IMR-90 (cell line): ENCODE measurements around the gene SF3B1. TPM values are rescaled to one million over a fixed set of nuclear protein-coding genes. Genes with fewer than 3 reads are reported as not detected.
A peak's percentile ranks its signal among the peaks of the same experiment; 100 is the strongest.

Experiments
- ATAC-seq: fragments of 200-7000 bp; cut with Tn5 transposase; 2 replicates; pipeline ENCODE4 v1.9.1; 2020; ENCODE audit warnings: low read depth, mild to moderate bottlenecking, moderate library complexity
- BruUV-seq: library from RNA; stranded (reverse); fragments of 400-500 nt; replicated peaks from 2 replicates; lab custom pipeline; 2021; lab: Mats Ljungman, UMichigan
- CTCF ChIA-PET: fragments of 300-600 bp; formaldehyde crosslinking; extraction: SDS; loops from one replicate; lab custom pipeline; 2021; ENCODE audit warnings: antibody characterized with exemption; lab: Yijun Ruan, JAX
- POLR2A ChIA-PET: fragments of 300-600 bp; sonication (Branson Sonifier 250); formaldehyde crosslinking; loops from one replicate; lab custom pipeline; 2022; ENCODE audit warnings: antibody characterized with exemption; ENCODE audit not compliant: unreplicated experiment; lab: Charles Lee
- DNase-seq: peaks from one replicate; pipeline ENCODE4 v3.0.0; 2013
- H2AFZ ChIP-seq: replicated peaks from 2 replicates; pipeline ENCODE3; 2013; ENCODE audit warnings: low read length, mild to moderate bottlenecking; ENCODE audit not compliant: poor library complexity
- H2AK5ac ChIP-seq: 2 replicates; pipeline ENCODE4 v1.6.1; 2013; ENCODE audit warnings: low read depth, low read length, inconsistent platforms
- H2AK9ac ChIP-seq: replicated peaks from 2 replicates; pipeline ENCODE3; 2013; ENCODE audit warnings: mild to moderate bottlenecking, low read depth, low read length, moderate library complexity; ENCODE audit not compliant: poor library complexity
- H2BK120ac ChIP-seq: 2 replicates; pipeline ENCODE4 v1.6.1; 2013; ENCODE audit warnings: low read depth, low read length, inconsistent platforms
- H2BK15ac ChIP-seq: 3 replicates; pipeline ENCODE4 v1.6.1; 2013; ENCODE audit warnings: low read depth, low read length, inconsistent platforms
- H2BK20ac ChIP-seq: 2 replicates; pipeline ENCODE4 v1.6.1; 2013; ENCODE audit warnings: low read depth, mild to moderate bottlenecking, inconsistent platforms, low read length, moderate library complexity
- H2BK5ac ChIP-seq: 2 replicates; pipeline ENCODE4 v1.6.1; 2013; ENCODE audit warnings: mild to moderate bottlenecking, low read depth, low read length, inconsistent platforms; ENCODE audit not compliant: poor library complexity, severe bottlenecking
- H3K14ac ChIP-seq: replicated peaks from 2 replicates; pipeline ENCODE4 v1.6.1; 2013; ENCODE audit warnings: low read depth, low read length, inconsistent platforms
- H3K18ac ChIP-seq: 2 replicates; pipeline ENCODE4 v1.6.1; 2013; ENCODE audit warnings: low read depth, low read length, control low read depth
- H3K23ac ChIP-seq: 2 replicates; pipeline ENCODE4 v1.6.1; 2013; ENCODE audit warnings: low read depth, low read length, inconsistent platforms
- H3K27ac ChIP-seq: 2 replicates; pipeline ENCODE4 v1.5.1; 2013; ENCODE audit warnings: mild to moderate bottlenecking, control low read depth, low read length; ENCODE audit not compliant: insufficient read depth
- H3K27me3 ChIP-seq: 2 replicates; pipeline ENCODE4 v1.6.1; 2013; ENCODE audit warnings: low read length; ENCODE audit not compliant: control insufficient read depth, insufficient read depth
- H3K36me3 ChIP-seq: 2 replicates; pipeline ENCODE4 v1.6.1; 2013; ENCODE audit warnings: low read length, mixed read lengths; ENCODE audit not compliant: control insufficient read depth, insufficient read depth
- H3K4ac ChIP-seq: 2 replicates; pipeline ENCODE4 v1.6.1; 2013; ENCODE audit warnings: low read depth, low read length, inconsistent platforms
- H3K4me1 ChIP-seq: 2 replicates; pipeline ENCODE4 v1.6.1; 2013; ENCODE audit warnings: low read length, mixed read lengths; ENCODE audit not compliant: control insufficient read depth, insufficient read depth
- H3K4me2 ChIP-seq: 2 replicates; pipeline ENCODE4 v1.6.1; 2013; ENCODE audit warnings: low read depth, mild to moderate bottlenecking, control low read depth, low read length, moderate library complexity
- H3K4me3 ChIP-seq: 2 replicates; pipeline ENCODE4 v1.5.1; 2013; ENCODE audit warnings: low read depth, mild to moderate bottlenecking, control low read depth, low read length, moderate library complexity; ENCODE audit not compliant: insufficient read depth
- H3K56ac ChIP-seq: 2 replicates; pipeline ENCODE4 v1.6.1; 2013; ENCODE audit warnings: low read length, inconsistent platforms; ENCODE audit not compliant: insufficient read depth; ENCODE audit errors: extremely low read depth
- H3K79me1 ChIP-seq, 2 experiments: 2 replicates each; pipeline ENCODE4 v1.6.1; 2013; ENCODE audit warnings: low read length in 2 of 2, inconsistent platforms in 1 of 2, low read depth in 1 of 2
- H3K9ac ChIP-seq: 2 replicates; pipeline ENCODE4 v1.6.1; 2013; ENCODE audit warnings: low read depth, low read length, control low read depth
- H3K9me1 ChIP-seq: 2 replicates; pipeline ENCODE4 v1.6.1; 2013; ENCODE audit warnings: low read length, inconsistent platforms; ENCODE audit not compliant: insufficient read depth
- H3K9me3 ChIP-seq: 2 replicates; pipeline ENCODE4 v1.6.1; 2013; ENCODE audit warnings: low read length; ENCODE audit not compliant: control insufficient read depth, insufficient read depth
- H4K20me1 ChIP-seq: 2 replicates; pipeline ENCODE4 v1.6.1; 2013; ENCODE audit warnings: low read length, inconsistent platforms; ENCODE audit not compliant: insufficient read depth
- H4K5ac ChIP-seq: 2 replicates; pipeline ENCODE4 v1.6.1; 2013; ENCODE audit warnings: mild to moderate bottlenecking, low read depth, low read length, control low read depth
- H4K8ac ChIP-seq, 2 experiments: 2 replicates each; pipeline ENCODE4 v1.6.1; 2013; ENCODE audit warnings: low read depth in 2 of 2, low read length in 2 of 2, control low read depth in 1 of 2, inconsistent platforms in 1 of 2
- H4K91ac ChIP-seq: 2 replicates; pipeline ENCODE4 v1.6.1; 2013; ENCODE audit warnings: low read depth, low read length, inconsistent platforms; ENCODE audit not compliant: insufficient read depth
- CEBPB ChIP-seq: IDR thresholded peaks from 2 replicates; pipeline ENCODE4 v1.6.1; 2012; ENCODE audit warnings: low read depth, low read length, improper control_type of control experiment
- CHD1 ChIP-seq: IDR thresholded peaks from 2 replicates; pipeline ENCODE4 v1.6.1; 2012; ENCODE audit warnings: low read depth, low read length, improper control_type of control experiment
- FOS ChIP-seq: fragments of 150-350 bp; IDR thresholded peaks from 2 replicates; pipeline ENCODE4 v1.6.1; 2016; ENCODE audit warnings: low read depth, low read length
- MAZ ChIP-seq: IDR thresholded peaks from 2 replicates; pipeline ENCODE4 v1.6.1; 2012; ENCODE audit warnings: low read depth, mild to moderate bottlenecking, low read length, improper control_type of control experiment, moderate library complexity, borderline replicate concordance
- MXI1 ChIP-seq: IDR thresholded peaks from 2 replicates; pipeline ENCODE4 v1.6.1; 2012; ENCODE audit warnings: low read depth, mild to moderate bottlenecking, low read length, moderate library complexity, borderline replicate concordance
- NFE2L2 ChIP-seq: fragments of 150-350 bp; IDR thresholded peaks from 2 replicates; pipeline ENCODE4 v1.6.1; 2016; ENCODE audit warnings: low read depth, mild to moderate bottlenecking, low read length
- RAD21 ChIP-seq: IDR thresholded peaks from 2 replicates; pipeline ENCODE4 v1.6.1; 2012; ENCODE audit warnings: low read length, improper control_type of control experiment
- RCOR1 ChIP-seq: IDR thresholded peaks from 2 replicates; pipeline ENCODE4 v1.6.1; 2012; ENCODE audit warnings: mild to moderate bottlenecking, low read length, improper control_type of control experiment; ENCODE audit not compliant: insufficient replicate concordance
- SMC3 ChIP-seq: fragments of 150-350 bp; IDR thresholded peaks from 2 replicates; pipeline ENCODE4 v1.6.1; 2016; ENCODE audit warnings: low read depth, mild to moderate bottlenecking, antibody characterized with exemption, low read length, moderate library complexity
- WGBS, 2 experiments: methylation state at CpG; one replicate each; pipeline versions ENCODE4 v1.1.5 to v1.1.7; 2013; ENCODE audit warnings: missing lambda C conversion rate in 2 of 2; ENCODE audit not compliant: insufficient read length in 1 of 2; ENCODE audit errors: extremely low coverage in 2 of 2; 5-methylcytosine and 5-hydroxymethylcytosine counted together
- dilution Hi-C: fragments of 300-500 bp; cut with HindIII; formaldehyde crosslinking; loops from one replicate; pipeline ENCODE4 v1.14.3; 2018; ENCODE audit warnings: low sequenced_read_pairs; ENCODE audit not compliant: unreplicated experiment
- in situ Hi-C: fragments of 300-500 bp; cut with MboI; formaldehyde crosslinking; loops from 3 replicates; pipeline ENCODE4 v1.14.3; 2019; ENCODE audit warnings: low sequenced_read_pairs, inconsistent platforms, mixed read lengths
- intact Hi-C: fragments of 100-400 bp; cut with micrococcal nuclease; formaldehyde crosslinking; loops from 2 replicates; pipeline ENCODE4 v1.10.0; 2022
- polyA plus RNA-seq, 3 experiments: library from polyadenylated mRNA; depleted of rRNA; stranded (reverse); fragments of >200 nt; gene quantifications; 2 replicates each; pipeline ENCODE4 v1.2.3, GENCODE V29; 2012; ENCODE audit warnings: low replicate concordance in 1 of 3
- total RNA-seq: library from RNA; depleted of rRNA; stranded (reverse); fragments of >200 nt; gene quantifications from 2 replicates; pipeline ENCODE4 v1.2.3, GENCODE V29; 2012
- TF ChIP-seq, protein P1 (sequence below): fragments of 150-350 bp; IDR thresholded peaks from 2 replicates; pipeline ENCODE4 v1.6.1; 2017; ENCODE audit warnings: mild to moderate bottlenecking, antibody characterized with exemption, low read length, low read depth
- TF ChIP-seq, protein P2 (sequence below): fragments of 150-350 bp; IDR thresholded peaks from 2 replicates; pipeline ENCODE4 v1.6.1; 2016; ENCODE audit warnings: low read depth, mild to moderate bottlenecking, low read length, moderate library complexity, borderline replicate concordance
- TF ChIP-seq, protein P3 (sequence below): conservative IDR thresholded peaks from 2 replicates; pipeline ENCODE4 v1.5.1; 2012; ENCODE audit warnings: mild to moderate bottlenecking, low read depth, low read length, improper control_type of control experiment

The SF3B1 gene
- total and polyA plus RNA-seq, 2 of the 4 experiments (the other 2 are of a cell fraction) = 326 to 942 TPM

DNA sequence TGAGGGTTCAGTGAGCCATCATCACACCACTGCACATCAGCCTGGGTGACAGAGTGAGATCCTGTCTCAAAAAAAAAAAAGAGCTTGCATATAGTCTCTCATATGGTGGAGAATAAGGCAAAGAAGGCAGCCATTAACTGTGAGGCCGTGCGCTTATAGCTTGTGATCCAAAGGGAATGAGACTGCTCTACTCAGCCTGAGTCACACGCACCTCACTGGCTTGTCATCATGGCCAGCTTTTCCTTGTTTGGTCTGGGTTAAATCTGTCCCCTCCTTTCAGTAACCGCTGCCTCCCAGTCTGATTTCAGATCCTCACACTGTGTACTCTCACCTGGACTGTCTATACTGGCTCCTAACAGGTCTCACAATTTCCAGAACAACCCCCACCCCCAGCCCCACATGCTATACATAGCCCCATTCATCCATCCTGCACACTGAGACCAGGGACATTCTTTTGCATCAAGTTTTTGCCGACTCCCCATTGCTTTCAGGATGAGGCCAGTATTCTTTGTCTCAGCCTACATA lies 88.9 kb downstream of the SF3B1 start:
- peak; percentile 27; the same call in 1 of the 2 replicates for ATAC-seq
- WGBS, 2 experiments = 74% methylated on average over 3 of the region's 5 CpGs; no CpG with 5 or more reads in 1 of the 2 experiments
- H3K23ac ChIP-seq = no peak overlapping the region

More for the DNA sequence above, 88.9 kb downstream of the SF3B1 start:
- Histone ChIP-seq H4K8ac (no peak overlapping the region), H3K4me2 (no peak overlapping the region), H3K18ac (no peak overlapping the region), H2AK9ac (no peak overlapping the region), H4K20me1 (no peaks in the 10 kb centered on the region), H2BK20ac (no peak overlapping the region), H3K9ac (no peak overlapping the region), H3K56ac (no peak overlapping the region), H3K4ac (no peak overlapping the region), H3K4me3 (no peak overlapping the region), H3K36me3 (no peaks in the 10 kb centered on the region), H3K14ac (no peak overlapping the region), H3K9me3 (no peaks in the 10 kb centered on the region), H2BK120ac (no peak overlapping the region), H3K9me1 (no peaks in the 10 kb centered on the region), H3K27me3 (no peaks in the 10 kb centered on the region), H3K27ac (no peak overlapping the region), H2AFZ (peak overlapping the region; percentile 56), H4K5ac (no peak overlapping the region), H2BK5ac (no peak overlapping the region), H2BK15ac (no peak overlapping the region), H2AK5ac (no peak overlapping the region), H4K91ac (no peak overlapping the region), H3K4me1 (no peaks in the 10 kb centered on the region), H3K79me1 (no peaks in the 10 kb centered on the region)
- CTCF ChIA-PET = interaction anchor here (0.6 kb wide), 2 partner anchors 19 to 28 kb away, joined by 3 to 4 read pairs; no protein-coding TSS in a partner anchor
- POLR2A ChIA-PET = no interaction called here
- BruUV-seq = no TSS peak
- peak; percentile 41 for DNase-seq
- intact Hi-C loops (no loop called here), in situ Hi-C loops (no loop called here), dilution Hi-C loops (no loop called here)
- TF ChIP-seq RAD21 (no peak), SMC3 (no peak), MAZ (no peak), RCOR1 (no peak), CEBPB (no peak), MXI1 (no peak), FOS (no peak), NFE2L2 (no peak), CHD1 (no peak)
- TF ChIP-seq, protein P1, sequence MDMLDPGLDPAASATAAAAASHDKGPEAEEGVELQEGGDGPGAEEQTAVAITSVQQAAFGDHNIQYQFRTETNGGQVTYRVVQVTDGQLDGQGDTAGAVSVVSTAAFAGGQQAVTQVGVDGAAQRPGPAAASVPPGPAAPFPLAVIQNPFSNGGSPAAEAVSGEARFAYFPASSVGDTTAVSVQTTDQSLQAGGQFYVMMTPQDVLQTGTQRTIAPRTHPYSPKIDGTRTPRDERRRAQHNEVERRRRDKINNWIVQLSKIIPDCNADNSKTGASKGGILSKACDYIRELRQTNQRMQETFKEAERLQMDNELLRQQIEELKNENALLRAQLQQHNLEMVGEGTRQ = no peak
- TF ChIP-seq, protein P2, sequence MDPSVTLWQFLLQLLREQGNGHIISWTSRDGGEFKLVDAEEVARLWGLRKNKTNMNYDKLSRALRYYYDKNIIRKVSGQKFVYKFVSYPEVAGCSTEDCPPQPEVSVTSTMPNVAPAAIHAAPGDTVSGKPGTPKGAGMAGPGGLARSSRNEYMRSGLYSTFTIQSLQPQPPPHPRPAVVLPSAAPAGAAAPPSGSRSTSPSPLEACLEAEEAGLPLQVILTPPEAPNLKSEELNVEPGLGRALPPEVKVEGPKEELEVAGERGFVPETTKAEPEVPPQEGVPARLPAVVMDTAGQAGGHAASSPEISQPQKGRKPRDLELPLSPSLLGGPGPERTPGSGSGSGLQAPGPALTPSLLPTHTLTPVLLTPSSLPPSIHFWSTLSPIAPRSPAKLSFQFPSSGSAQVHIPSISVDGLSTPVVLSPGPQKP = no peak
- TF ChIP-seq, protein P3, sequence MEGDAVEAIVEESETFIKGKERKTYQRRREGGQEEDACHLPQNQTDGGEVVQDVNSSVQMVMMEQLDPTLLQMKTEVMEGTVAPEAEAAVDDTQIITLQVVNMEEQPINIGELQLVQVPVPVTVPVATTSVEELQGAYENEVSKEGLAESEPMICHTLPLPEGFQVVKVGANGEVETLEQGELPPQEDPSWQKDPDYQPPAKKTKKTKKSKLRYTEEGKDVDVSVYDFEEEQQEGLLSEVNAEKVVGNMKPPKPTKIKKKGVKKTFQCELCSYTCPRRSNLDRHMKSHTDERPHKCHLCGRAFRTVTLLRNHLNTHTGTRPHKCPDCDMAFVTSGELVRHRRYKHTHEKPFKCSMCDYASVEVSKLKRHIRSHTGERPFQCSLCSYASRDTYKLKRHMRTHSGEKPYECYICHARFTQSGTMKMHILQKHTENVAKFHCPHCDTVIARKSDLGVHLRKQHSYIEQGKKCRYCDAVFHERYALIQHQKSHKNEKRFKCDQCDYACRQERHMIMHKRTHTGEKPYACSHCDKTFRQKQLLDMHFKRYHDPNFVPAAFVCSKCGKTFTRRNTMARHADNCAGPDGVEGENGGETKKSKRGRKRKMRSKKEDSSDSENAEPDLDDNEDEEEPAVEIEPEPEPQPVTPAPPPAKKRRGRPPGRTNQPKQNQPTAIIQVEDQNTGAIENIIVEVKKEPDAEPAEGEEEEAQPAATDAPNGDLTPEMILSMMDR = no peak
